K562 (cell line): ENCODE data around the gene SPATA33. TPM values are rescaled to one million over a fixed set of nuclear protein-coding genes. Genes with fewer than 3 reads are reported as not detected.

Source experiments
- ATAC-seq: fragments of 200-7000 bp; cut with Tn5 transposase; 3 replicates; pipeline ENCODE4 v1.9.1; 2020; ENCODE audit warnings: moderate library complexity
- BruUV-seq: library from RNA; stranded (reverse); fragments of 400-500 nt; replicated peaks from 2 replicates; lab custom pipeline; 2021; lab: Mats Ljungman, UMichigan
- CTCF ChIA-PET: fragments of 300-600 bp; formaldehyde crosslinking; extraction: SDS; loops from one replicate; lab custom pipeline; 2021; ENCODE audit warnings: low intra/inter-chr PET ratio; lab: Yijun Ruan, JAX
- POLR2A ChIA-PET: fragments of 300-600, 350-650 bp; sonication (Branson Sonifier 250); formaldehyde crosslinking; extraction: SDS; loops from one replicate; lab custom pipeline; 2021; ENCODE audit warnings: antibody characterized with exemption, inconsistent platforms; lab: Yijun Ruan, JAX
- DNase-seq, 4 experiments: peaks; one replicate each; pipeline versions ENCODE4 v3.0.0 to v3.0.0-alpha.2; 2011 to 2018; ENCODE audit warnings: low spot score in 3 of 4, mixed read lengths in 3 of 4; ENCODE audit errors: extremely low read depth in 1 of 4
- FAIRE-seq: peaks from 2 replicates; lab custom pipeline; 2011; peaks lifted over from hg19 to GRCh38; lab: Jason Lieb, UNC
- H2AFZ ChIP-seq: 2 replicates; pipeline ENCODE4 v1.6.0; 2011; ENCODE audit warnings: low read depth, low read length, control low read depth, inconsistent platforms
- H3K27ac ChIP-seq: fragments of 200-600 bp; 3 replicates; pipeline ENCODE4 v1.8.0; 2011; ENCODE audit warnings: low read depth, mild to moderate bottlenecking, control low read depth, inconsistent platforms, low read length, moderate library complexity, mixed read lengths; ENCODE audit errors: extremely low read depth
- H3K27me3 ChIP-seq, 2 experiments: fragments of 300-600 bp in 1 of 2; 2 replicates in 1 of 2; 3 replicates in 1 of 2; pipeline versions ENCODE4 v1.6.0 to v1.8.0; 2011; ENCODE audit warnings: inconsistent platforms in 2 of 2, low read length in 2 of 2, mild to moderate bottlenecking in 1 of 2, mixed read lengths in 1 of 2, moderate library complexity in 1 of 2; ENCODE audit not compliant: control insufficient read depth in 2 of 2, insufficient read depth in 2 of 2
- H3K36me3 ChIP-seq: fragments of 300-600 bp; 3 replicates; pipeline ENCODE4 v1.8.0; 2011; ENCODE audit warnings: mild to moderate bottlenecking, low read length, inconsistent platforms; ENCODE audit not compliant: control insufficient read depth, insufficient read depth
- H3K4me1 ChIP-seq, 2 experiments: fragments of 200-600 bp in 1 of 2; replicated peaks in 1 of 2; 2 replicates in 1 of 2; 3 replicates in 1 of 2; pipeline versions ENCODE4 v1.5.1 to v1.8.0; 2011; ENCODE audit warnings: inconsistent platforms in 2 of 2, low read length in 2 of 2, mild to moderate bottlenecking in 1 of 2, mixed read lengths in 1 of 2, moderate library complexity in 1 of 2; ENCODE audit not compliant: control insufficient read depth in 2 of 2, insufficient read depth in 2 of 2
- H3K4me2 ChIP-seq: 2 replicates; pipeline ENCODE4 v1.6.1; 2011; ENCODE audit warnings: low read length, control low read depth, inconsistent platforms, mixed read lengths; ENCODE audit not compliant: insufficient read depth
- H3K4me3 ChIP-seq: fragments of 200-600 bp; sonication (generic), shearing (Covaris generic); 2 replicates; pipeline ENCODE4 v1.5.1; 2016; ENCODE audit warnings: control low read depth, inconsistent platforms
- H3K79me2 ChIP-seq: fragments of 200-600 bp; 3 replicates; pipeline ENCODE4 v1.8.0; 2011; ENCODE audit warnings: low read length, inconsistent platforms; ENCODE audit not compliant: control insufficient read depth, insufficient read depth
- H3K9ac ChIP-seq, 2 experiments: 2 replicates each; pipeline versions ENCODE4 v1.6.0 to v1.6.1; 2011; ENCODE audit warnings: low read depth in 2 of 2, low read length in 2 of 2, control low read depth in 1 of 2, inconsistent platforms in 1 of 2, mild to moderate bottlenecking in 1 of 2, mixed read lengths in 1 of 2; ENCODE audit not compliant: insufficient read depth in 1 of 2
- H3K9me1 ChIP-seq: one replicate; pipeline ENCODE4 v1.6.0; 2011; ENCODE audit warnings: inconsistent platforms, mild to moderate bottlenecking, low read length, moderate library complexity; ENCODE audit not compliant: control insufficient read depth, insufficient read depth
- H3K9me3 ChIP-seq: replicated peaks from 2 replicates; pipeline ENCODE4 v1.5.1; 2011; ENCODE audit warnings: low read depth, low read length, inconsistent platforms; ENCODE audit not compliant: control insufficient read depth, insufficient read depth
- H4K20me1 ChIP-seq: replicated peaks from 2 replicates; pipeline ENCODE4 v1.6.1; 2011; ENCODE audit warnings: low read length, inconsistent platforms, mixed read lengths; ENCODE audit not compliant: control insufficient read depth, insufficient read depth
- MTA3 ChIP-seq: fragments of 450-650 bp; formaldehyde crosslinking; IDR thresholded peaks from 2 replicates; pipeline ENCODE4 v1.6.1; 2017; ENCODE audit warnings: mild to moderate bottlenecking, borderline replicate concordance
- NCOA6 ChIP-seq: fragments of 450-650 bp; IDR thresholded peaks from 2 replicates; pipeline ENCODE4 v1.6.1; 2017; ENCODE audit warnings: mild to moderate bottlenecking
- NFRKB ChIP-seq: fragments of 450-650 bp; IDR thresholded peaks from 2 replicates; pipeline ENCODE4 v1.6.1; 2016; ENCODE audit warnings: low read depth
- PCBP2 ChIP-seq: fragments of 200-400 bp; formaldehyde crosslinking; IDR thresholded peaks from 2 replicates; pipeline ENCODE4 v1.6.1; 2018; ENCODE audit warnings: low read length, low read depth, mild to moderate bottlenecking, moderate library complexity; ENCODE audit not compliant: poor library complexity, severe bottlenecking
- POLR2AphosphoS5 ChIP-seq: IDR thresholded peaks from 2 replicates; pipeline ENCODE4 v1.6.1; 2011; ENCODE audit warnings: mild to moderate bottlenecking, low read depth, low read length, moderate library complexity; ENCODE audit not compliant: control insufficient read depth, insufficient read depth
- POLR2G ChIP-seq: fragments of 200-400 bp; formaldehyde crosslinking; IDR thresholded peaks from 2 replicates; pipeline ENCODE4 v1.6.1; 2017; ENCODE audit warnings: low read depth, mild to moderate bottlenecking, antibody characterized with exemption, low read length, moderate library complexity
- PTTG1 ChIP-seq: fragments of 450-650 bp; IDR thresholded peaks from 2 replicates; pipeline ENCODE4 v1.6.1; 2016; ENCODE audit warnings: low read depth, mild to moderate bottlenecking, missing genetic modification characterization, missing compliant biosample characterization
- ZBTB7A ChIP-seq: IDR thresholded peaks from 2 replicates; pipeline ENCODE4 v1.6.1; 2011; ENCODE audit warnings: low read depth, mild to moderate bottlenecking, low read length, moderate library complexity, borderline replicate concordance; ENCODE audit not compliant: control insufficient read depth
- WGBS: fragments of 100-300 bp; shearing (Covaris generic); methylation state at CpG from one replicate; pipeline ENCODE4 v1.1.6; 2016; ENCODE audit warnings: low coverage, mixed read lengths; ENCODE audit not compliant: insufficient coverage; ENCODE audit errors: missing lambda C conversion rate; 5-methylcytosine and 5-hydroxymethylcytosine counted together
- in situ Hi-C: fragments of 300-500 bp; cut with MboI; formaldehyde crosslinking; loops from 4 replicates; pipeline ENCODE4 v1.15.0; 2018; ENCODE audit warnings: inconsistent platforms, mixed read lengths
- intact Hi-C: fragments of 100-400 bp; cut with micrococcal nuclease; formaldehyde crosslinking; loops from 2 replicates; pipeline ENCODE4 v1.14.2; 2022
- polyA plus RNA-seq, 8 experiments: library from polyadenylated mRNA; depleted of rRNA in 4 of 8; stranded (reverse) in 5 of 8; unstranded in 3 of 8; fragments of >200 nt; fragmentation: Nextera tagmentation in 2 of 8; fragmentation: Illumina TruSeq in 1 of 8; extraction: Ambion mirVana in 2 of 8; extraction: Trizol in 1 of 8; gene quantifications; 2 replicates each; pipeline versions ENCODE4 v1.2.1 to v1.2.3, GENCODE V29; 2011 to 2014; ENCODE audit warnings: inconsistent platforms in 1 of 8, missing spikeins in 1 of 8
- total RNA-seq, 7 experiments: library from RNA; depleted of rRNA in 6 of 7; stranded (reverse); fragments of >200 nt in 6 of 7; fragmentation: Illumina TruSeq in 2 of 7; extraction: Trizol in 2 of 7; gene quantifications; 2 replicates each; pipeline versions ENCODE4 v1.2.1 to v1.2.3, GENCODE V29; 2011 to 2021; ENCODE audit warnings: low replicate concordance in 1 of 7
- TF ChIP-seq, protein P1 (sequence below): fragments of 450-650 bp; formaldehyde crosslinking; IDR thresholded peaks from 2 replicates; pipeline ENCODE4 v1.4.0; 2020; ENCODE audit warnings: mild to moderate bottlenecking
- TF ChIP-seq, protein P2 (sequence below): fragments of 250-450 bp; sonication (Bioruptor Pico); IDR thresholded peaks from 2 replicates; pipeline ENCODE4 v1.8.0; 2021; ENCODE audit warnings: moderate library complexity, mild to moderate bottlenecking, inconsistent platforms
- TF ChIP-seq, protein P3 (sequence below), 2 experiments: fragments of 450-650 bp; IDR thresholded peaks; 2 replicates each; pipeline ENCODE4 v1.6.1; 2016

The SPATA33 gene
- total and polyA plus RNA-seq, 9 of the 15 experiments (the other 6 are each of a cell fraction or from before 2014, with no cell fraction given) = 4.0 to 20.0 (median 11.8) TPM

DNA sequence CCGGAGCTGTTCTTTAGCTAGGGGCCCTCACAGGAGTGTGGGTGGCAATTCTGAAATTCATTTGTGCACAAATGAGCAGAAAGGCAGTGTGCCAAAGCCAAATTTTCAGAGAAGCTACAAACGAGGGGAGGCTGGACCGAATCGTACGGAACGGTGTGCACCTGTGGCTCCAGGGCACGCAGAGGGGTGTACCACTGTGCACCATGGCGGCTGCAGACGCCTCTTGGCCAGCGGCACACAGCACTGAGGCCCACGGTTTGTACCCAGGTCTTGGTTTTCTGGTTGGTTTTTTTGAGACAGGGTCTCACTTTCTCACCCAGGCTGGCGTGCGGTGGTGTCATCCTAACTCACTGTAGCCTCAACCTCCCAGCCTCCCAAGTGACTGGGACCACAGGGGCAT is 15.1 kb upstream of the SPATA33 start:
- ATAC-seq (no peak), DNase-seq (no peak), FAIRE-seq (no peak)
- Histone ChIP-seq H3K9me3 (no peaks in the 10 kb centered on the region), H3K36me3 (peaks cover 26% of the 10 kb centered on the region; the same call in 2 of the 3 replicates), H3K4me1 (peaks cover 0 to 49% of the 10 kb centered on the region in 2 experiments; a peak in 3 of 5 replicates), H3K9me1 (no peaks in the 10 kb centered on the region), H3K4me3 (no peak overlapping the region), H2AFZ (no peak overlapping the region), H3K4me2 (no peak overlapping the region), H3K9ac (peak overlapping the region in 1 of 2 experiments; percentile 37; a peak in 2 of 4 replicates), H4K20me1 (no peaks in the 10 kb centered on the region), H3K27me3 (no peaks in the 10 kb centered on the region), H3K27ac (no peak overlapping the region), H3K79me2 (no peaks in the 10 kb centered on the region; the same call in 2 of the 3 replicates)
- 36% methylated on average over 12 of the region's 13 CpGs for WGBS
- BruUV-seq = no TSS peak
- in situ Hi-C loops (no loop called here), intact Hi-C loops (loop anchor here (10.0 kb wide), 1 partner anchor 68 kb away; the partner anchor contains the start of gene CPNE7)
- POLR2A ChIA-PET = interaction anchor here (0.6 to 1.6 kb wide), 7 partner anchors 9 to 402 kb away, joined by 3 to 7 read pairs (median 5); no protein-coding TSS in a partner anchor
- no peak for TF ChIP-seq ZBTB7A
- TF ChIP-seq POLR2G = peak; percentile 42; the same call in 1 of the 2 replicates
- CTCF ChIA-PET = interaction anchor here (0.6 kb wide), 1 partner anchor 43 kb away, joined by 3 read pairs; no protein-coding TSS in a partner anchor

DNA sequence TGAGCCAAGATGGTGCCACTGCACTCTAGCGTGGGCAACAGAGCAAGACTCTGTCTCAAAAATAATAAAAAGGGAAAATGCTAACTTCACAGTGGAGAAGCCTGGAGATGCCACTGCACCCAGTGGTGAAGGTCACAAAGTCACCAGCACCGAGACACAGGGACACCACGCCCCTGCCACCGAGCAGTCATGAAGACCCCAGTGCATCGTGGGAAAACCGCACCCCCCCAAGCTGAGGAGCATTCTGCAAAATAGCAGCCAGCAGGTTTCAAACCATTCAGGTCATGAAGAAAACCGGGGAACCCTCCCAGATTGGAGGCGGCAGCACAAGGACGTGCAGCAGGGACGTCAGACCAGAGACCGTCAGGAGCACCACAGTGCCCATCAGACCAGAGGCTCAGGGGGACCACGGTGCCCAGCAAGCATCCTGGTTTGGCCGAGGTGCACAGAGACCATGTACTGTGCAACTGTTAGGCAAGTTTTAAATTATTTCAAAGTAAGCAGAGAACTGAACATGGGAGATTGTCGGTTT is 13.8 kb upstream of the SPATA33 start:
- Histone ChIP-seq H3K79me2 (no peaks in the 10 kb centered on the region; the same call in 2 of the 3 replicates), H3K27me3 (no peaks in the 10 kb centered on the region), H3K4me2 (no peak overlapping the region), H3K9ac (peak overlapping the region in 1 of 2 experiments; percentile 55; a peak in 1 of 4 replicates), H2AFZ (no peak overlapping the region), H3K9me3 (no peaks in the 10 kb centered on the region), H3K4me1 (peaks cover 0 to 41% of the 10 kb centered on the region in 2 experiments; a peak in 3 of 5 replicates), H3K27ac (no peak overlapping the region), H4K20me1 (no peaks in the 10 kb centered on the region), H3K9me1 (no peaks in the 10 kb centered on the region), H3K4me3 (no peak overlapping the region), H3K36me3 (peaks cover 31% of the 10 kb centered on the region; the same call in 2 of the 3 replicates)
- CTCF ChIA-PET = no interaction called here
- in situ Hi-C loops (no loop called here), intact Hi-C loops (loop anchor here (10.0 kb wide), 1 partner anchor 69 kb away; the partner anchor contains the start of gene CPNE7)
- FAIRE-seq (peak; percentile 67), ATAC-seq (peak; percentile 48; the same call in 2 of the 3 replicates), DNase-seq (peak in 1 of 4 experiments; percentile 41)
- 57% methylated on average over 14 of the region's 14 CpGs for WGBS
- BruUV-seq = no TSS peak
- POLR2A ChIA-PET = interaction anchor here (0.7 to 1.4 kb wide), 3 partner anchors 10 to 14 kb away, joined by 4 to 5 read pairs (median 5); no protein-coding TSS in a partner anchor
- no peak for TF ChIP-seq PCBP2
- no peak for TF ChIP-seq PTTG1 (tag)
- no peak for TF ChIP-seq NFRKB
- 0 out of 2 replicates have a peak, but pooled peaks have one; percentile 6 for TF ChIP-seq POLR2AphosphoS5
- TF ChIP-seq, protein P1, sequence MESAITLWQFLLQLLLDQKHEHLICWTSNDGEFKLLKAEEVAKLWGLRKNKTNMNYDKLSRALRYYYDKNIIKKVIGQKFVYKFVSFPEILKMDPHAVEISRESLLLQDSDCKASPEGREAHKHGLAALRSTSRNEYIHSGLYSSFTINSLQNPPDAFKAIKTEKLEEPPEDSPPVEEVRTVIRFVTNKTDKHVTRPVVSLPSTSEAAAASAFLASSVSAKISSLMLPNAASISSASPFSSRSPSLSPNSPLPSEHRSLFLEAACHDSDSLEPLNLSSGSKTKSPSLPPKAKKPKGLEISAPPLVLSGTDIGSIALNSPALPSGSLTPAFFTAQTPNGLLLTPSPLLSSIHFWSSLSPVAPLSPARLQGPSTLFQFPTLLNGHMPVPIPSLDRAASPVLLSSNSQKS (CRISPR knock-in tag) = no peak
- TF ChIP-seq, protein P2, sequence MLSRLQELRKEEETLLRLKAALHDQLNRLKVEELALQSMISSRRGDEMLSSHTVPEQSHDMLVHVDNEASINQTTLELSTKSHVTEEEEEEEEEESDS = no peak
- TF ChIP-seq, protein P3, sequence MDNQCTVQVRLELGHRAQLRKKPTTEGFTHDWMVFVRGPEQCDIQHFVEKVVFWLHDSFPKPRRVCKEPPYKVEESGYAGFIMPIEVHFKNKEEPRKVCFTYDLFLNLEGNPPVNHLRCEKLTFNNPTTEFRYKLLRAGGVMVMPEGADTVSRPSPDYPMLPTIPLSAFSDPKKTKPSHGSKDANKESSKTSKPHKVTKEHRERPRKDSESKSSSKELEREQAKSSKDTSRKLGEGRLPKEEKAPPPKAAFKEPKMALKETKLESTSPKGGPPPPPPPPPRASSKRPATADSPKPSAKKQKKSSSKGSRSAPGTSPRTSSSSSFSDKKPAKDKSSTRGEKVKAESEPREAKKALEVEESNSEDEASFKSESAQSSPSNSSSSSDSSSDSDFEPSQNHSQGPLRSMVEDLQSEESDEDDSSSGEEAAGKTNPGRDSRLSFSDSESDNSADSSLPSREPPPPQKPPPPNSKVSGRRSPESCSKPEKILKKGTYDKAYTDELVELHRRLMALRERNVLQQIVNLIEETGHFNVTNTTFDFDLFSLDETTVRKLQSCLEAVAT (IDR thresholded peaks at IDR 0.05) = no peak
- no peak for TF ChIP-seq NCOA6
- TF ChIP-seq MTA3 = no peak
- peak; percentile 50 for TF ChIP-seq POLR2G
